HFF-Myc (cell line): Measurements from ENCODE around the gene OTULINL.

Experiments
- DNase-seq: peaks from one replicate; pipeline ENCODE4 v3.0.0-alpha.2; 2011; ENCODE audit warnings: low read depth; ENCODE audit errors: extremely low read depth
- H3K4me3 ChIP-seq: replicated peaks from 2 replicates; pipeline ENCODE4 v1.5.1; 2011; ENCODE audit warnings: low read depth, mild to moderate bottlenecking, control low read depth, low read length
- CTCF ChIP-seq: IDR thresholded peaks from 2 replicates; pipeline ENCODE4 v1.5.1; 2012; ENCODE audit warnings: mild to moderate bottlenecking, low read depth, low read length, control low read depth; ENCODE audit errors: missing control alignments

The OTULINL gene

GRCh38 chr5:14614490-14614889 lies 32.9 kb downstream of the OTULINL start:
- H3K4me3 ChIP-seq, result no peak overlapping the region
- TF ChIP-seq CTCF, result no peak
- no peak for DNase-seq

GRCh38 chr5:14615365-14615764 lies 33.8 kb downstream of the OTULINL start:
- DNase-seq, result no peak
- H3K4me3 ChIP-seq, result no peak overlapping the region
- no peak for TF ChIP-seq CTCF

- no peak overlapping the region for H3K4me3 ChIP-seq
- no peak for TF ChIP-seq CTCF
- no peak for DNase-seq
Observed at GRCh38 chr5:14617441-14617840, 35.8 kb downstream of the OTULINL start.

- TF ChIP-seq CTCF, result no peak
- no peak for DNase-seq
- H3K4me3 ChIP-seq, result no peak overlapping the region
Observed at GRCh38 chr5:14627270-14627669, 45.7 kb downstream of the OTULINL start.

- H3K4me3 ChIP-seq, result no peak overlapping the region
- TF ChIP-seq CTCF, result no peak
- peak; percentile 35 for DNase-seq
Observed at GRCh38 chr5:14628346-14628745, 46.8 kb downstream of the OTULINL start.

GRCh38 chr5:14630671-14631070 lies 49.1 kb downstream of the OTULINL start:
- no peak for TF ChIP-seq CTCF
- no peak overlapping the region for H3K4me3 ChIP-seq
- DNase-seq, result no peak

GRCh38 chr5:14635656-14636055 lies 54.1 kb downstream of the OTULINL start:
- TF ChIP-seq CTCF, result no peak
- H3K4me3 ChIP-seq, result no peak overlapping the region

More at GRCh38 chr5:14635656-14636055, 54.1 kb downstream of the OTULINL start:
- no peak for DNase-seq
